ENCODE measurements around the gene SNX7.

GRCh38 chr1:98659879-98660278 lies 1.6 kb upstream of the SNX7 start:
- TF ChIP-seq CTCF (IDR thresholded peaks at IDR 0.05; ENCODE audit: poor library complexity) (no peak), EZH2phosphoT487 (IDR thresholded peaks at IDR 0.05; ENCODE audit: low read depth, severe bottlenecking, unreplicated experiment) (no peak), EZH2 (IDR thresholded peaks at IDR 0.05; ENCODE audit: borderline replicate concordance) (no peak)
